ENCODE data around the gene LMNTD2.

GRCh38 chr11:507727-508515 lies 52.6 kb downstream of the LMNTD2 start:
- no peak for TF ChIP-seq EP300 (IDR thresholded peaks at IDR 0.05)
- TF ChIP-seq SMC3 (IDR thresholded peaks at IDR 0.05): no peak
- no peak for TF ChIP-seq RFX5 (IDR thresholded peaks at IDR 0.05)
- no peak for TF ChIP-seq CTCF (IDR thresholded peaks at IDR 0.05)
- TF ChIP-seq HMGXB4 (CRISPR knock-in tag; IDR thresholded peaks at IDR 0.05; ENCODE audit: borderline replicate concordance): no peak
- no peak for TF ChIP-seq POLR2A (IDR thresholded peaks at IDR 0.05; ENCODE audit: low read length)
- TF ChIP-seq CBX8 (IDR thresholded peaks at IDR 0.05): no peak
- no peak for TF ChIP-seq TP53 (CRISPR knock-in tag; IDR thresholded peaks at IDR 0.05)
- no peak for TF ChIP-seq MAFK (IDR thresholded peaks at IDR 0.05; ENCODE audit: partially characterized antibody)
- TF ChIP-seq SREBF2 (IDR thresholded peaks at IDR 0.05): no peak
- TF ChIP-seq FOSL2 (IDR thresholded peaks at IDR 0.05): no peak
- no peak for TF ChIP-seq FOSL2 (CRISPR knock-in tag; IDR thresholded peaks at IDR 0.05)
- no peak for TF ChIP-seq MAZ (IDR thresholded peaks at IDR 0.05; ENCODE audit: borderline replicate concordance, low read depth, low read length)
